NCI-H1436 (cell line): ENCODE results near the gene AP2A1.

Experiments
- DNase-seq: peaks from one replicate; lab custom pipeline; 2025; lab: John Stamatoyannopoulos, UW

Gene AP2A1

GRCh38 chr19:49766007-49766929, 533 bp upstream of the AP2A1 start:
- peak; percentile 100 for DNase-seq

GRCh38 chr19:49767381-49767780, 580 bp downstream of the AP2A1 start:
- no peak for DNase-seq

DNA sequence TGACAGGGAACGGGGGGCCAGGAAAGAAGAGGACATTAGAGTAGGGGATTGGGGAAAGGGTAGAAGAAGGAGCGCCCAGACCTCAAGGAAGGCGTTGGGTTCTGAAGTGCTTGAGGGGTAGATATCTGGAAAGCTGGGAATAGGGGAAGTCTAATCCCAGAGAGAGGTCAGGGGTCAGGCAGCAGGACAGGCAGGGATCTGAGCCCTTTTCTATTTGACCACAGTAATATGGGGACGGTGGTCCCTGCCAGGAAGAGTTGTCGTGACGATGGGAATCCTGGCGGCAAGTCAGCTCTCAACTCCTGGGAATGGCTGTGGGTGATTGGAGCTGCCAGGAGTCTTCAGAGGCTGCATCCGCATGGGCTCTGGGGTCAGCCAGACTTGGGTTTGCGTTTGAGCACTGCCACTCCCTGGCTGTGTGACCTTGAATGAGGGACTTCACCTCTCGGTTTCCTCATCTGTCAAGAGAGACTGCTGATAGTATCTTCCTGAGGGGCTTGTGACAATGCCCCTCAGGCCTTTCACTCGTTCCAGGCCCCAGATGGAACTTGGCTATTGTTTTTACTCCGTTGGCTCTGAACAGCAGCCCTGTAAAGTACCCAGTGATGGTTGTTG, 1.3 kb downstream of the AP2A1 start:
- DNase-seq = no peak

GRCh38 chr19:49770529-49770928, 3.7 kb downstream of the AP2A1 start:
- DNase-seq = no peak

DNA sequence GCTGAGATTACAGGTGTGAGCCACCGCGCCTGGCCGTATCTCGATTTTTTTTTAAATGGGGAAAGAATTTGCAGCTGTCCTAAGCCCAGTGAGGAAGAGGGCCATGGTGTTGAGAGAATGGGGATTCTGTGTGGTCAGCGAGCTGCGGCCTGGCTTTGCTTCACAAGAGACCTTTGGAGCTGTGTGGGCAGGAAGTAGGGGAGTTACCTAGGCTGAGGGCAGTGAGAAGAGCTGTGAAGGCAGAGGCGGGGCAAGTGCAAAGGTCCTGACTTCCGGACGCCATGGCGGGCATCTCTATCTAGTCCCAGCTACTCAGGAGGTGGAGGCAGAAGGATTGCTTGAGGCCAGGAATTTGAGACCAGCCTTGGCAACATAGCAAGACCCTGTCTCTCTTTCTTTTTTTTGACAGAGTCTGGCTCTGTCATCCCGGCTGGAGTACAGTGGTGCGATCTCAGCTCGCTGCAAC, 4.9 kb downstream of the AP2A1 start:
- DNase-seq = no peak

DNA sequence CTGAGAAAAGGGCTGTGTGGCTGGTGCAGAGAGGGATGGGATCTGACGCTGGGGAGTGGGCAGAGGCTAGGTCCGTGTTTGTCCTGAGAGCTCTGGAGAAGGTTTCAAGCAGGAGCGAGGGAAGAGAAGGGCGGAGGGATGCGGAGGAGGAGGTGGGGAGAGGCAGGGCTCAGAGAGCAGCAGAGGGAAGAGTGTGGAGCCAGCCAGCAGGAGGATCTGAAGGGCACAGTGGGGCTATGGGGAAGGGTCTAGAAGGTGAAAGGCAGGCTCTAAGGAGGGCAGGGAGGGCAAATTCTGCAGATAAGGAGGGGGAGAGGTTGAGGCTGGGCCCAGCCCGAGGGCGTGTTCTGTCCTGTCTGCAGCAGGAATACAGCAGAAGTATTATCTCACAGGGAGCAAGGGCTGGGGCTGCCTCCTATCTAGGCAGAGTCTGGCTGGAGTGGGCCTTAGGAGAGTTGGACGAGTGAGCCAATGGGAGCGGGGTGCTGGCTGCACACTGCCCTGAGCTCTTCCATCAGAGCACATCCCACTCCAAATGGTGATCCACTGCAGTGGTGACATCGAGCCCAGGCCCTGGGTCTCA, 6.1 kb downstream of the AP2A1 start:
- no peak for DNase-seq

GRCh38 chr19:49773663-49774350, 7.0 kb downstream of the AP2A1 start:
- DNase-seq = no peak

DNA sequence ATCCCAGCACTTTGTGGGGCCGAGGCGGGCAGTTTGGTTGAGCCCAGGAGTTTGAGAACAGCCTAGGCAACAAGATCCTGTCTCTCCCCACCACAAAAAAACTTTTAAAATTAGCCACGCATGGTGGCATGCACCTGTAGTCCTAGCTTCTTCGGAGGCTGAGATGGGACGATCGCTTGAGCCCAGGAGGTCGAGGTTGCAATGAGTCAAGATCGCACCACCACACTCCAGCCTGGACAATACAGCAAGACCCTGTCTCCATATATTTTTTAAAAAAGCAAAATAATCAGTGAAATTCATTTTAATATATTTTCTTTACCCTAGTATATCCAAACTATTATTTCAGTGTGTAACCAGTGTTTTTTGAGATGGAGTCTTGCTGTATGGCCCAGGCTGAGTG, 8.2 kb downstream of the AP2A1 start:
- DNase-seq = no peak

DNA sequence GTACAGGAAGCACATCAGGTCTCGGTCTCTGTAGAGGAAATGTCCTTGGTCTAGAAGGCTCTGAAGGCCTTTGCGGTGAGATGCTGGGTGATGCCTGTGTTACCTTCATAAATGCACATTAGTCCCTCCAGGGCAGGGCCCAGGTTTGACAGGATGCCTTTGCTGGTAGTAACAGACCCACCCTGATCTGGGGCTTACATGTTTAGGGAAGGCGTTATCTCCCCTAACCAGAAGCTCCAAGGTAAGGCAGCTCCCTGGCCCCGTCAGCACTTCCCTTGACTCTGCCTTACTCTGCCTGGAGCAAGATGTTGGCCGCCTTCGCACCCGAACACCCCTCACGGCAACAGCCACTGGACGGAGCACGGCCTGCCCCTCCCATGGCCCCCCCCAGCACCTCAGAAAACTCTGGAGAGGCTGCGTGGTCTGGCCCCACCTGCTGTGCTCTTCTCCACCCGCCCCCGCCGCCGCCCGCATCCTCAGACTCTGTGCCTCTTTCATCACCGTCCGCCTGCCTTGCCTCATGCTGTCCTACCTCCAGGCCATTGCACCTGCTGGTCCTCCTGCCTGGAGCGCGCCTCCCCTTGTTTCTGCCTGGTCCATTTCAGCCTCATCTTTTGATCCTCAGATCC, 9.1 kb downstream of the AP2A1 start:
- no peak for DNase-seq

GRCh38 chr19:49776371-49776764, 9.6 kb downstream of the AP2A1 start:
- no peak for DNase-seq

DNA sequence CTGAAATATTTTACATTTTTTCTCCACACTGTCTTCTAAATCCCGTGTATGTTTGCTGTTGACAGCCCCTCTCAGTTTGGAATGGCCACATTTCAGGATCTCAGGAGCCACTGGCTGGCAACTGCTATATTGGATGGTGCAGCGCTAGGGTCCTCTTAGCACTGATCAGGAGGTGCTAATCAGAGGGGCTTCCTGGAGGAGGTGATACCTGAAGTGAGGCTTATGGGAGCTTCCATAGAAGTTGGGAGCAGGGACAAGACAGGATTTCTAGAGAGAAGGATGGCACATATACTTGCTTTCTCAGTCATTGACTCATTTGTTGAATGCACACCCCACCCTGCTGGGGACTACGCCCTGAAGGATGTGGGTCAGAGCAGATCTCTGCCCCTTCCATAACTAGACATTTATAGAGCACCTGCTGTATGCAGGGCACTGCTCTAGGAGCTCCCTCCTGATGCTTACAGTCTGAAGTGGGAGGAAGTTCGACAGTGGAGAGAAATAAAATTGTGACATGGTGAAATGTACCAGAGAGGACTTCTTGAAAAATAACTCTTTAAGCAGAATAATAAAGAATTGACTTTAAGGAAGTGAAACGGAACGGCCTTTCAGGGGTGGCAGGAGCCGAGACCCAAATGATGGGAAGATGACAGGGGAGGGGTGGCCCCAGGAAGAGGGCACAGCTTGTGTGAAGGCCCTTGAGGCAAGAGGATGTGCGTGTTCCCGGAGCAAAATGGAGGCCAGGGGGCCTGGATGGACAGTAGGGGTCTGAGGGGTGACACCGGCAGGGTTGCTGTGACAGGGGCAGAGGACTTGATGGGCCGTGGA, 13.1 kb downstream of the AP2A1 start:
- DNase-seq = no peak

GRCh38 chr19:49780861-49781260, 14.1 kb downstream of the AP2A1 start:
- no peak for DNase-seq

- DNase-seq = no peak
Observed at GRCh38 chr19:49781394-49781793, 14.6 kb downstream of the AP2A1 start.

DNA sequence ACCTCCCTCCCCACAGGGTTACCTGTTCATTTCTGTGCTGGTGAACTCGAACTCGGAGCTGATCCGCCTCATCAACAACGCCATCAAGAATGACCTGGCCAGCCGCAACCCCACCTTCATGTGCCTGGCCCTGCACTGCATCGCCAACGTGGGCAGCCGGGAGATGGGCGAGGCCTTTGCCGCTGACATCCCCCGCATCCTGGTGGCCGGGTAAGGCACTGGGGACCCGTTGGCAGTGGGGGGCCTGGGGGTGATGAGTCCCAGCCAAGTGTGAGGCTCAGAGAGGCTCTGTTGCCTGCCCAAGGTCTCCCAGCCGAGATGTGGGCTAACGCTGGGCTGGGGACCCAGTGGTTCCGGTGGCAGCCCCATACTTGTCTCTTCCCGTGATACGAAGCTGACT, 15.7 kb downstream of the AP2A1 start:
- DNase-seq = no peak

DNA sequence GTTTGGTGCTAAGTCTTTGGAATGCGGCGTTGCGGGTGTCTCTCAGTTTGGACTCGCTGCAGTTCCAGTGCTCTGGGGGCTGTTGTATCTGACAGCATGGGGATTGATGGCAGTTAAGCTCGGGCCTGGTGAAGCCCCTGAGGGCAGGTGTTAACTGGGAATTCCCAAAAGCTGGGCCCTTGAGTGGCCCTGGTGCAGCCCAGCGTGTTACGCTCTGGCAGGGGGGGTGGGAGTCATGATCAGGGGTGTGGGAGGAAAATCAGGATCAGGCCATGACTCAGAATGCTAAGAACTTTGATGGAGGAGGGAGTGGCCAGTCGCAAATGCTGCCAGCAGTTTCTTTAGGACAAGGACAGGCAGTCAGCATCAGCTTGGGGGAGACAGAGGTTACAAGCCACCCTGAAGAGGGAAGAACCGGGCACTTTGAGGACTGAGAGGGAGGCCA, 19.6 kb downstream of the AP2A1 start:
- DNase-seq = no peak

GRCh38 chr19:49787746-49788145, 20.9 kb downstream of the AP2A1 start:
- DNase-seq = no peak

DNA sequence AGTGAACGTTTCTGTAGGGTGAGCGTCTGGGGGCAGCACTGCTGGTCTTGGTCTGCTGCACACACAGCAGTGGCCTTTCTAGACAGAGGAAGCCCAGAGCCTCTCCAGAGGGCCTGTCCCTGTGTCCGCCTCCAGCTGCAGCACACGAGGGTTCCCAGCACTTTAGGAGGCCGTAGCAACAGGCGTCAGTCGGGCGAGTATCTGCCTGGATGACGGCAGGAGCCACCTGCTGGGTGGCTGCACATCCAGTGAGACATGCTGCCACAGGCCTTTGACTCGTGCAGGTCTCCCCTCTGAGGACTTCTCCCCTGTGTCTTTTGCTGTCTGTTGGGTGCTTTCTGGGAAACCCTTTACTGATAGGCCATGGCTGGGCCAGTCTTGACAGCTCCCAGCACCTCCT, 22.1 kb downstream of the AP2A1 start:
- no peak for DNase-seq

GRCh38 chr19:49790866-49791265, 24.1 kb downstream of the AP2A1 start:
- DNase-seq = no peak

DNA sequence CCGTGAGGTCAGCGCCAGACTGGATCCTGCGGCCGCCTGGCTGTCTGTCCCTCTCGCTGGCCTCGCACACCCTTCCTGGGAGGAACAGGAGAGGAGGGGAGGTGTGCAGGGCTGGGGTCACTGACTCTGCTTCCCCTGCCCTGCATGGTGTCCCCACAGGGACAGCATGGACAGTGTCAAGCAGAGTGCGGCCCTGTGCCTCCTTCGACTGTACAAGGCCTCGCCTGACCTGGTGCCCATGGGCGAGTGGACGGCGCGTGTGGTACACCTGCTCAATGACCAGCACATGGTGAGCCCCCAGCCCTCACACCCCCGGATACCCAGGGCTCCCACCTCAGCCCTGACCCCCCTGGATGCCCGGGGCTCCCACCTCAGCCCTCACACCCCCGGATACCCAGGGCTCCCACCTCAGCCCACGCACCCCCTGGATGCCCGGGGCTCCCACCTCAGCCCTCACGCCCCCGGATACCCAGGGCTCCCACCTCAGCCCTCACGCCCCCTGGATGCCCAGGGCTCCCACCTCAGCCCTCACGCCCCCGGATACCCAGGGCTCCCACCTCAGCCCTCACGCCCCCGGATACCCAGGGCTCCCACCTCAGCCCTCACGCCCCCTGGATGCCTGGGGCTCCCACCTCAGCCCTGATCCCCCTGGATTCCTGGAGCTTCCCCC, 25.1 kb downstream of the AP2A1 start:
- DNase-seq = no peak

GRCh38 chr19:49792829-49793560, 26.2 kb downstream of the AP2A1 start:
- no peak for DNase-seq
